ENCODE measurements around the gene WDR6.

The WDR6 gene

DNA sequence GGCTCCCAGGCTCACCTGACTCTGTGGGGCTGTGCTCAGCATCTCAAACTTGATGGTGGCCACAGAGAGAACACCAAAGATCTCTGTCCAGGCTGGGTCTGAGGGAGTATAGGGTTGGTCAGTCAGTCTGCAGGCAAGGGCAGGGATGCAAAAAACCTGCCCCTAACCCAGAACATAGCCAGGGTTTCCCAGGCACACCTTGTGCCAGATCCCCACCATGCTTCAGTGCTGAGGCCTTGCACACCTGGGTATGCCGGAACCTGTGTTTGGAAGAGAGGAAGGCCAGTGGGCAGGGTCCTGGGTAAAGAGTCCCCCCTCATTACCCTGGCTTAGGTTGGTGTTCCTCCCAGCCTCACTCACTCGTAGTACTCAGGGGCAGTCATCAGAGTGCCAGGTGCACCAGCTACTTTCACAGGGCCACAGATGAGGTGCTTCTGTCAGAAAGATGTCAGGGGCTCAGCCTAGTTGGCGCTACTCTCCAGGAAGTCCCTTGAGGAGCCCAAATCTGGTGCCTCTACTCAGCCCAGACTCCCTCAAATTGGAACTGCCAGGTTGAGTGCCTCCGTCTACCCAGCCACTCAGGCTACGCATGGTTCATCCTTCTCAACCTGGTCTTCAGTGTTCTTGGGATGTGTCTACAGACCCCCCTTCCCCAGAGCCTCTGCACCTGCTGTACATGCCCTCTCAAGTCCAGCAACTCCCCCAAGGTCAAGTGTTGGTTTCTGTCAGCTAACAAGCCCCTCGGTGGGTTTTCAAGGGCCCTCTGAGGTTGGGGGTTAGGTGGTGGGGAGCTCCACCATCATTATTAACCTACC, 9.4 kb downstream of the WDR6 start:
- TF ChIP-seq, protein P1, sequence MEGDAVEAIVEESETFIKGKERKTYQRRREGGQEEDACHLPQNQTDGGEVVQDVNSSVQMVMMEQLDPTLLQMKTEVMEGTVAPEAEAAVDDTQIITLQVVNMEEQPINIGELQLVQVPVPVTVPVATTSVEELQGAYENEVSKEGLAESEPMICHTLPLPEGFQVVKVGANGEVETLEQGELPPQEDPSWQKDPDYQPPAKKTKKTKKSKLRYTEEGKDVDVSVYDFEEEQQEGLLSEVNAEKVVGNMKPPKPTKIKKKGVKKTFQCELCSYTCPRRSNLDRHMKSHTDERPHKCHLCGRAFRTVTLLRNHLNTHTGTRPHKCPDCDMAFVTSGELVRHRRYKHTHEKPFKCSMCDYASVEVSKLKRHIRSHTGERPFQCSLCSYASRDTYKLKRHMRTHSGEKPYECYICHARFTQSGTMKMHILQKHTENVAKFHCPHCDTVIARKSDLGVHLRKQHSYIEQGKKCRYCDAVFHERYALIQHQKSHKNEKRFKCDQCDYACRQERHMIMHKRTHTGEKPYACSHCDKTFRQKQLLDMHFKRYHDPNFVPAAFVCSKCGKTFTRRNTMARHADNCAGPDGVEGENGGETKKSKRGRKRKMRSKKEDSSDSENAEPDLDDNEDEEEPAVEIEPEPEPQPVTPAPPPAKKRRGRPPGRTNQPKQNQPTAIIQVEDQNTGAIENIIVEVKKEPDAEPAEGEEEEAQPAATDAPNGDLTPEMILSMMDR (IDR thresholded peaks at IDR 0.05; ENCODE audit: borderline replicate concordance, insufficient read depth, low read depth, low read length): no peak
- no peak overlapping the region for H3K4me3 ChIP-seq (ENCODE audit: low read depth, low read length)

DNA sequence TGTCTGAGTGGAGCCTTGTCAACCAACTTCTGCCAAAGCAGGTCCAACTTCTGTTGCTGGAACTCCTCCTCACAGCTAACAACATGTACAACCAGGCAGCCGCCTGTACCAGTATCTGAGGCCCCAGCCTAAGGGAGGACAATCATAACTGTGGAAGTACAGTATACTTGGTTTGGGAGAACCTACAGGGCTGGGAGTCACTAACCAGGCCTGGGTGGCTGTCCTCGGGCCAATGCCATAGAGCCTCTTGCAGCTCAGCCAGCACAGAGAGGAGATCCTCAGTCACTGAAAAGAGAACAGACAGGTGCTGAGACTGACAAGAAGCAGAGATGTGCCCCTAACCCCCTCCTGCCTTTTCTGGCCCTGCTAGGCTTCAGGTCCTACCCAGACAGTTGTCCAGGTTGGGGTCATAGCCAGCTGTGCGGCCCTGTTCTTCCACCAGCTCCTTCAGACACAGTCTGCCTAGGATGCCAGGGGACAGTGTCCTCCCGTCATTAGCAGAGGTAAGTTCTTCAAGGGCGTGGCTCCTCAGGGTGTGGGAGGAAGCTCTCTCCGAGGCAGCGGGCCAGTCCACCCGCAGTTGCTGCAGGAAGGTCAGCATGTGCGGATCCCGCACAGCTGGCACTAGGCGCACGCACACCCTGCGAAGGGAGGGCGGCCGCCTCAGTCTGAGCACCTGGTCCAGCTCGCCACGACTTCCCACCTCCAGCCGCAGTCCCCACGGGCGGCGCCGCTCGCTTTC, 10.2 kb downstream of the WDR6 start:
- TF ChIP-seq, protein P1 (IDR thresholded peaks at IDR 0.05; ENCODE audit: borderline replicate concordance, insufficient read depth, low read depth, low read length): no peak
- peak overlapping the region; percentile 71 for H3K4me3 ChIP-seq (ENCODE audit: low read depth, low read length)

DNA sequence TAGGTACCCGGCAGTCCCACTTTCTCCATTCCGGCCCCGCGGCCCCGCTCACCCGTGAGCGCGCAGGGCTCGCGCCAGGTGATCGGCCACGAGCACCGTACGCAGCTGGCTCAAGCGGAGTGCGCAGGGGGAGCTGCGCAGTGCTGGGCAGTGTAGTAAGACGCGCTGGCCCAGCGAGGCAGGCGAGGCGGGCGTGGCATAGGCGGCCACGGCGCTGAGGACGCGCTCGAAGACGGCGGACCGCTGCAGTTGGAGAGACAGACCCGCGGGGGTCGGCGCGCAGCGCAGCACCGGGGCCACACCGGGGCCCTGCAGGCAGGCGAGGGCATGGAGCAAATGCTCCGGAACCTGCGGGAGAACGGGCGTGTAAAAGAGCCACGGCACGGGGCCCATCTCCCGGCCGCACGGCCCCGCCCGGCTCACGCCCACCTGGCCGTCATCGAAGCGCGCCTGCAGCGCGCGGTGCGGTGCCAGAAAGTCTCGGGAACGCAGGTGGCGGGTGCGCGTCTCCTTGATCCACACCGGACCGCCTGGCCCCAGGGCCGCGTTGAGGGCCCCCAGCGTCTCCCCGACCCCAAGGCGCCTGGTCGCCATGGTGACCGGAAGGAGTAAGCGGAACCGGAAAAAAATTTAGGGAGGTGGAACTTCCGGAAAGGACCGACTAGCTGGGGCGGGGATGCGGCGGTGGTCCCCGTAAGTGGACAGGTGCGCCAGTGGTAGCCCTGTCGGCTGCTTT, 10.9 kb downstream of the WDR6 start, which contains the start of gene DALRD3:
DALRD3 (minus strand) TSS at position 610 of the 736 bp plus-strand sequence; CDS start at position 594, 16 bp downstream.
- peak within 1 kb of the TSS; percentile 71 for H3K4me3 ChIP-seq (ENCODE audit: low read depth, low read length)
- TF ChIP-seq, protein P1 (IDR thresholded peaks at IDR 0.05; ENCODE audit: borderline replicate concordance, insufficient read depth, low read depth, low read length): no peak

DNA sequence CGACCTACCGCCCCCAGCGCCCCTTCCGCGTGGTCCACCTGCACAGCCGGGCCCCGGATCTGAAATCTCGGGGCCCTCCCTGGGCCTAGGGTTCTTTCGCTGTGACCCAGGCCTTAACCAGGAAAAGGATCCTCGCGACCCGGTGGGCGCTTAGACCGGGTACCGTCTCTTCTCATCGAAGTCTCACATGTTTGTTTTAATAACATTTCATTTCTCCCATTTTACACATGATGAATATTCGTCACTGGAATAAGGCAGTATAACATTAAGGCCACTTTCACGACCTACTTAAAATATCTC, 11.5 kb downstream of the WDR6 start:
- peak overlapping the region; percentile 71 for H3K4me3 ChIP-seq (ENCODE audit: low read depth, low read length)
- TF ChIP-seq, protein P1 (IDR thresholded peaks at IDR 0.05; ENCODE audit: borderline replicate concordance, insufficient read depth, low read depth, low read length): no peak

DNA sequence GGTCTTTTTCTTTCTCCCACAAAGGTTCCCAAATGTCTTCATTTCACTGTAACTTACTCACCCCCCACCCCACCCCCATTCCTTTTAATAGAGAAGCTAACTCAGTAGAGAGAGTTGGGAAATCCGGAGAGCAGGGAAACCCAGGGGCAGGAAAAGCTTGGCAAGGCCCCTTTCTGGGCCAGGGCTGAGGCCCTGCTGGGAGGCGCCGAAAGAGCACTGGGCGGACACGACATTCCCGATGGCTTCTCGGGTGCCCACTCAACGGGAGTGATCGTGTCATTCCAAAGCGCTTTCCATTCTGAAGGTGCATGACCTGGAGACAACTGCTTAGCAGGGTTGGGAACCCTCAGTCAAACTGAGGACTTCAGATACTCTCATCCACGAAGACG, 12.7 kb downstream of the WDR6 start:
- TF ChIP-seq, protein P1 (IDR thresholded peaks at IDR 0.05; ENCODE audit: borderline replicate concordance, insufficient read depth, low read depth, low read length): no peak
- peak overlapping the region; percentile 97 for H3K4me3 ChIP-seq (ENCODE audit: low read depth, low read length)

DNA sequence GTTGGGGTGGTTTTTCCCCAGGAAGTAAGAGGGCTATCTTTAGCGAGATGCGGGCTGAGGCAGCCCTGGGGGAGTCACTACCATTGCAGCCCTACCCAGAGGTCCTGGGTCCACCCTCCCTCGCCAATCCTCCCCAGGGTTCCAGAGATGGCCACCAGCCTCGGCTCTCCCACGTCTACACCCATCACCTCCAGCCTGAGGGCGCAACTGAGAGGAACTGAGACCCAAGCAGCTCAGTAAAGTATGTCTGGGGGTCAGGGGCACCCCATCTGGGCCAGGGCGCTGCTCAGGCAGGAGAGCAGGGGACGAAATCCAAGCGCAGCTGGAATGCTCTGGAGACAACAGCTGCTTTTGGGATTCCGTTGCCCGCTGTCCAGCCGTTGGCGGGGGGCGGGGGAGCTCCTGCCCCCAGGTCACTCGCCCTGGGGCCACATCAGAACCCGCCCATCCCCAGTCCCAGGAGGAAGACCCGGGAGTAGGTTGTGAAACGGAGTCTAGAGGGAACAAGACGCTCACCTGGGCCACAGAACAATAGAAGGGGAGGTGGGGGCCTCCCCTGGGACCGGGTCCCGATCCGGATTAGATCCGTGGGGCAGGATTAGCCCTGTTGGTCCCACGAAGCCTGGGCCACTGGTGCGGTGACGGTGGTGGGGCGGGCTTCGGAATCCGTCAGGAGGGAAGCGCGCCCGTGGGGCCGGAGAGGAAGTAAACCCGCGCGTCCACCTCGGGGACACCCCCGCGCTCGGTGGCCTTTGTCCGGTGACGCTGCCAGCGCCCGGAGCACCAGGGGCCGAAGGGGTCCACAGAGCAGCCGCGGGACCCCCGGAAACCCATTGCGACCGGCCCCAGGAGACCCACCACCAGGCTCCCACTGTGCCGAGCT, 13.4 kb downstream of the WDR6 start:
- TF ChIP-seq, protein P1 (IDR thresholded peaks at IDR 0.05; ENCODE audit: borderline replicate concordance, insufficient read depth, low read depth, low read length): no peak
- peak overlapping the region; percentile 97 for H3K4me3 ChIP-seq (ENCODE audit: low read depth, low read length)

Measured in GM12875 (cell line).